ENCODE results near the gene PRMT7. TPM values are rescaled to one million over a fixed set of nuclear protein-coding genes. Genes with fewer than 3 reads are reported as not detected.

Gene PRMT7
- polyA plus RNA-seq, 1 experiment = 40.0 TPM

GRCh38 chr16:68300734-68301459, 9.9 kb upstream of the PRMT7 start:
- DNase-seq (ENCODE audit: low read depth) = no peak
- CTCF ChIA-PET = interaction anchor here (0.7 to 3.9 kb wide), 5 partner anchors 9 to 39 kb away, joined by 3 to 46 read pairs (median 5); partner anchors contain the start of genes PRMT7, SLC7A6 and SLC7A6OS
- H3K36me3 ChIP-seq (ENCODE audit: control insufficient read depth, insufficient read depth, low read length) = peaks cover 25% of the 10 kb centered on the region
- no peaks in the 10 kb centered on the region for H3K27me3 ChIP-seq (ENCODE audit: control insufficient read depth, insufficient read depth, low read length)
- POLR2A ChIA-PET = interaction anchor here (0.6 kb wide), 1 partner anchor 477 kb away, joined by 3 read pairs; no protein-coding TSS in a partner anchor
- no peak for TF ChIP-seq CTCF (IDR thresholded peaks at IDR 0.05; ENCODE audit: insufficient read depth, low read depth, low read length)
- H3K4me3 ChIP-seq (ENCODE audit: low read depth, low read length) = no peak overlapping the region

- POLR2A ChIA-PET = no interaction called here
- CTCF ChIA-PET = interaction anchor here (0.9 kb wide), 1 partner anchor 45 kb away, joined by 4 read pairs; no protein-coding TSS in a partner anchor
- no peak overlapping the region for H3K4me3 ChIP-seq (ENCODE audit: low read depth, low read length)
- H3K36me3 ChIP-seq (ENCODE audit: control insufficient read depth, insufficient read depth, low read length) = peaks cover 10% of the 10 kb centered on the region
- DNase-seq (ENCODE audit: low read depth) = no peak
- no peaks in the 10 kb centered on the region for H3K27me3 ChIP-seq (ENCODE audit: control insufficient read depth, insufficient read depth, low read length)
- no peak for TF ChIP-seq CTCF (IDR thresholded peaks at IDR 0.05; ENCODE audit: insufficient read depth, low read depth, low read length)
Observed at GRCh38 chr16:68306633-68307032, 4.2 kb upstream of the PRMT7 start.

- Histone ChIP-seq H3K27me3 (ENCODE audit: control insufficient read depth, insufficient read depth, low read length) (no peaks in the 10 kb centered on the region), H3K4me3 (ENCODE audit: low read depth, low read length) (peak overlapping the region; percentile 98), H3K36me3 (ENCODE audit: control insufficient read depth, insufficient read depth, low read length) (peaks cover 2% of the 10 kb centered on the region)
- ChIA-PET POLR2A (no interaction called here), CTCF (interaction anchor here (2.6 kb wide), 1 partner anchor 48 kb away, joined by 10 read pairs; no protein-coding TSS in a partner anchor)
- TF ChIP-seq CTCF (IDR thresholded peaks at IDR 0.05; ENCODE audit: insufficient read depth, low read depth, low read length) = no peak
- no peak for DNase-seq (ENCODE audit: low read depth)
Observed at GRCh38 chr16:68309799-68310198, 1.0 kb upstream of the PRMT7 start.

GRCh38 chr16:68310437-68310773, 414 bp upstream of the PRMT7 start:
- CTCF ChIA-PET = interaction anchor here (0.7 to 2.4 kb wide), 11 partner anchors 10 to 52 kb away, joined by 3 to 22 read pairs (median 4); partner anchors contain the start of gene SLC7A6
- POLR2A ChIA-PET = interaction anchor here (1.0 kb wide), 2 partner anchors 46 to 52 kb away, joined by 3 to 4 read pairs; partner anchors contain the start of gene SLC7A6

More at GRCh38 chr16:68310437-68310773, 414 bp upstream of the PRMT7 start:
- peak overlapping the region; percentile 98 for H3K4me3 ChIP-seq (ENCODE audit: low read depth, low read length)
- no peaks in the 10 kb centered on the region for H3K27me3 ChIP-seq (ENCODE audit: control insufficient read depth, insufficient read depth, low read length)
- DNase-seq (ENCODE audit: low read depth) = no peak
- TF ChIP-seq CTCF (IDR thresholded peaks at IDR 0.05; ENCODE audit: insufficient read depth, low read depth, low read length) = no peak
- peaks cover 2% of the 10 kb centered on the region for H3K36me3 ChIP-seq (ENCODE audit: control insufficient read depth, insufficient read depth, low read length)
